ENCODE data around the gene DSN1.

GRCh38 chr20:36794116-36794474 lies 20.5 kb upstream of the DSN1 start:
- TF ChIP-seq CTCF (IDR thresholded peaks at IDR 0.05), result no peak
- TF ChIP-seq POLR2A (IDR thresholded peaks at IDR 0.05), result no peak
- TF ChIP-seq POLR2AphosphoS5 (IDR thresholded peaks at IDR 0.05), result no peak

All from stomach (tissue), 4 donors.